OCI-M1 (cell line): ENCODE data around the gene LYZL2.
"Not testable (repeated sequence)": the region's sequence is repeated elsewhere in the genome, so short reads cannot be mapped to it uniquely, and the experiment has no call there.

Experiments used
- DNase-seq: peaks from one replicate; lab custom pipeline; 2025; lab: John Stamatoyannopoulos, UW

Gene LYZL2

DNA sequence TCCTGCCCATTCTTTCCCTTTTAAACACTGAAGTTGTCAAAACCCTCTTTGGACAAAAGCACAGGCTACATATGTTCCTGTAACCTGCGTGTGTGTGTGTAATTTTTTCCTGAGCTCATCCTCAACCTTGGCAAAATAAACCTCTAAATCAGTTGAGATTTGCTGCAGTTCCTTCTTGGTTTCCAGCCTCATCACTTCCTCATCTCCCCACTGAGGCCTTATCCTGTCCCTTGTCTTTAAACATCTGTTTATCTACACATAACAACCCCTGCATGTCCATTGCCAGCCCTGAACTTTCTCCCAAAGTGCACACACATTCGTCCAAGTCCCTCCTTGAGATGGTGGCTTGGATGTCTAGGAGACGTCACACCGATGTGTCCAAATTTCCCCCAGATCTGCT is 35.5 kb downstream of the LYZL2 start:
- DNase-seq = peak; percentile 41

GRCh38 chr10:30592770-30593169 is 36.8 kb downstream of the LYZL2 start:
- DNase-seq = not testable (repeated sequence)

GRCh38 chr10:30591249-30591670 is 38.3 kb downstream of the LYZL2 start:
- peak; percentile 72 for DNase-seq

DNA sequence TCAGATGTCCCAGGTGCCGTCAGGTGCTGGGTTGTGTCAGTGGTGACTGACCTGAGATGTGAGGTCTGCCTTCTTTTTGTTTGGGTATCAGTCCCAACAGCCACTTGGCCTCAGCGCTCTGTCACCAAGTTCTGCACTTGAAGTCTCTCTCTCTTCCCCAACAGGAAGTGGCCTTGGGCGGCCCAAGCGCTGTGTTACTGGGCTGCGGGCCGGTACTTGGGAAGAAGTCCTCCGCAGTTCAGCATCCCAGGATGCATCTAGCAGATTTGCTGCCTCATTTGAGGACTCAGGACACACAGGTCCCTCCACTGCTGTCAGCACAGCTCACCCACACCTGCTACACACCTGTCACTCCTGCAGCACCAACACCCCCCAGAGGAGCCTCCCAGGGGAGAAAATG is 40.1 kb downstream of the LYZL2 start:
- DNase-seq = no peak

DNA sequence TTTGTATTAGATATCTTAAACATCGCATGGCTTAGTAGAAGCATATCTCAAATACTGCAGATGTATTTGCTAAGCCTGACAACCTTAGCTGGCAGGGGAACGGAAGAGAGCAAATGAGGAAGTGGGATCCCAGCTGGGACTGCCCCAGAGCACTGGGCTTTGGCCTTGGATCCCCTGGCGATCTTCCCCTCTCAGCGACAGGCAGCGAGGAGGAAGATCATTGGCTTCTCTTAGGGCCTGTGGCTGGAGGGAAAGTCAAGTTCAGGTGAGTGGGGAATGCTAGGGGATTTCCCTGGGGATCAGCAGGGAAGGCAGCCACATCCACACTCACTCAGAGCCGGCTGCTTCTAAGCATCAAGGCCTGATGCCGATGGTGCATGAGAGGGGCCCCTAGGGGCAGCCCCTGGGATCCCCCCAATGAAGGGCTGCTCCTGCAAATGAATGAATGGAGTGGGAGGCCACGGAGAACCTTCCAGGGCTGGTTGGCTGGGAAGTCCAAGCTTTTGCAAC is 42.0 kb downstream of the LYZL2 start:
- peak; percentile 92 for DNase-seq

DNA sequence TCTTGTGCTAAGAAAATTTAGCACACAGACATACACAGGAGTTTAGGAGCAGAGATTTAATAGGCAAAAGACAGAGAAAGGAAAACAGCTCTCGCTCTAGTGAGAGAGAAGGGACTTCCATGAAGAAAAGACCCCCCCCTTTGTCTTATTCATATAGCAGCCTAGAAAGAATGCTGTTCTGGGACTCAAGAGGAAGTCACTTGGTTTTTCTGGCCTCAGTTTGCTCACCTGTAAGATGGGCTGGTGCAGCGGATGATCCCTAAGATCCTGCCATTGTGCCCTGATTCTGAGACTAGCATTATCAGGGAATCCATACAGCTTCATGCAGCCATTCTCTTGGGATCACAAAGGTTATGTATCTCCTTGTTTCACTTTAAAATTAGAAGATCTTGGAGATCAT is 42.7 kb downstream of the LYZL2 start:
- no peak for DNase-seq

DNA sequence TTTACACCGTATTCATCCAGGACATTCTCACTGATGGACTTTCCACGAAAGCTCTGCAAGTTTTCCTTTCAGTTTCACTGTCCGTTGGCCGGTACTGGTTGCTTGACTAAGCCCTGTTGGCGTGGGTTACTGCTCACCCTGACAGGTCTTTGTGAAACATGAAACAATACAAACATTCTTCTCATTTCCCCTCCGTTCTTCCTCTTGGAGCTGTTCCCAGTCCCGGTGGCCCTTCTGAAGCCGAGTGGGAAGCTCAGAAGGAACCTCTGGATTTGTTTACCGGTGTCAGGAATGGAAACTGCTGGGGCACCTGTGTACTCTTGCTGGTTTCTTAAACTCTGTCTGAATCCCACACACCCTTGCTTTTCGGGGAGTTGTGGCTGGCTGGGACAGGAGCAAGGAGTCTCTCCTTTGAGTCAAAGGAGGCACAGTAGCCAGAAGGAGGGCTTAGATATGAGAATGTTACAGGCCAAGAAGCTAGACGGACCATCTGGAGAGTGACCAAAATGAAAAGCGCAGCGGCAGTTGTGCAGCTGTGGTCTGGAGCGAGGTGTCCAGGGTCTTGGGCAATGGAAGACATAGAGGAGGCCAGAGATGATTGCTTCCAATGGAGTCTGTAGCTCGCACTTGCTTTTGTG is 45.7 kb downstream of the LYZL2 start:
- DNase-seq = peak; percentile 88

- DNase-seq = peak; percentile 74
Measured at GRCh38 chr10:30581779-30582380, 47.7 kb downstream of the LYZL2 start.

- no peak for DNase-seq
Measured at GRCh38 chr10:30580676-30581075, 48.9 kb downstream of the LYZL2 start.

DNA sequence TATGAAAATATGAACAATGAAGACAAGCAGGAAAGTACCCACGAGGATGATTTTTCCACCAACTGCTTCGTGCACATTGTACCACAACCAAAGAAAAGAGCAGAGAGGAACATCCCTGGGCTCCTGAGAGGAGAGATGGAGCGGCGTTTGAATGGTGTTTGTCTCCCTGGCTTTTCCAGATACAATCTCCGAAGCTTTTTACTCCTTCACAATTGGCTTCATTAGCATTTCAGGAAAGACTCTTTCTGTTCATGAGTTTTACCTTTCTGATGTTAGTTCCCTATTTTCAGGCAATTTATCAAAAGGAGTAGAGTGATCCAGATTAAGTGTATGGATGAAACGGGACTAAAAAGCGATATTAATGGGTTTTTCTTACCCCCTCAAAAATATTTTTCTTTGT is 49.3 kb downstream of the LYZL2 start:
- no peak for DNase-seq

GRCh38 chr10:30579574-30579973 is 50.0 kb downstream of the LYZL2 start:
- no peak for DNase-seq

DNA sequence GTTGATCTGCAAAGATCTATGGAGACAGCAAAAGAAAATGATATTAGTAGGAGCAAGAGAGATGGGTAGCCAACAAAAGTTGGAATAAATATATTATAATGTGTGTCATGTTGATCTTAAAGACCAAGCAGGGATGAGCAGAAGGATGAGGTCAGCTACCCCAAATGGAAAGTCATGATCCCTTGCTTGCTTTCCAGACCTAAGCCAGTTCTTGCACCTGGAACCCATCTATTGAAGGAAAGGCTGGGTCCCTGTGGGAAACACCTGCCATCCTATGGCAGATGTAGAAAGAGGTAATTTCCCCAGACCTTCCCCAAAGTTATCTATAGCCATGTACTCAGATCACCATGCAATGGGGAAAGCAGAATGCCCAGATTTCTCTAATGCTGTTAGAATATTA is 52.5 kb downstream of the LYZL2 start:
- DNase-seq = no peak

DNA sequence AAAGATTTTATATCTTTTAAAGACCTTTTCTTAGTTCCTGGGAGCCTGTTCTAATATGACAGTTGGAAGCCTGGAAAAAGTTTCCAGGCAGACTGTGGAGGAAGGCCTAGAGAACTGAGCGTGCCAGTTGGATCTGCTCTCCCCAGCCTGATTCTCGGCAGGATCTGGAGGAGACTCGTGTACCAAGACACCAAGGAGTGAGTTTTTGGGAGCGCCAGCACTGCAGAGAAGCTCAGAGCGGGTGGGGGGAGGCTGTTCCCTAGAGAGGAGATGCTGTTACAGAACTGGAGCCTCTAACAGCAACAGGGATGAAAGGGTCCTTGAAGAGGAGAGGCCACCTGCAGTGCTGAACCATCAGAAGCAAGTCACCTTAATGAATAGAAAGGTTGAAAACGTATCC is 52.9 kb downstream of the LYZL2 start:
- DNase-seq = no peak

GRCh38 chr10:30574432-30574796 is 55.1 kb downstream of the LYZL2 start:
- no peak for DNase-seq

DNA sequence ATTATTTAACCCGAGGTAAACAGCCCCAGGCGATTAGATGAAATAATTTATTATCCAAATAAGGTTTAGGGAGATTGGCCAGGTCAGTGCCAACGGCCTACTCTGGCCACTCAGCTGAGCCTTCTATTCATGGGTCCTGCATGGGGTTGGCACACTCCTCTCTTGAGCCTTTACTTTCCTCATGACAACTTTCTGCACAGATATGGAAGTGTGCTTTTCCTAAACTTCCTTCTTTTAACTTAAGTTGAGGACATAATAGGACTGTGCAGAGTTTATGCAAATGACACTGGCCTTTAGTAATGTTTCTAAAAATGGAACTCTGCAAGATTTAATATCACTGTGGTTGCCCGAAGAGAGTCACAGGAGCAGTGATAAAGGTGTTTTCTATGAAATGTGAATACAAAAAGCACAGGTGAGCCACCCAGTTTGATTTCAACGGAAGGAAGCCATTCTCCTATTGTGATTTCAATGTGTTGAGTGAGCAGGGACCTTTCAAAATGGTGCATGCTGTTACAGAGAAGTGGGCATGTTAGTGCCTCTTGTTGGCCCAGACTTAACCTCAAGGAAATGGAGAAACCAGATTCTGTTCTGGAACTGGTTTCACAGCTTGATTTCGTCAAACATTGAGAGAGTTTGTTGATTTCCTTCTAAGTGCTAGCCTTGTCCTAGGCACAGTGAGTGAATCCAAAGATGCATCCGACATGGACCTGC is 55.7 kb downstream of the LYZL2 start:
- DNase-seq = no peak

GRCh38 chr10:30565449-30565848 is 64.1 kb downstream of the LYZL2 start:
- DNase-seq = no peak

- peak; percentile 21 for DNase-seq
Measured at GRCh38 chr10:30562787-30563186, 66.8 kb downstream of the LYZL2 start.
